Measurements from ENCODE around the gene PWP1. TPM values are rescaled to one million over a fixed set of nuclear protein-coding genes. Genes with fewer than 3 reads are reported as not detected.

PWP1 gene
- 10 to 100 TPM; 18.4 to 31.8 (median 22.4) TPM for total RNA-seq
- long read RNA-seq, donor 1, transcript PWP1-201 (15 exons, 2,621 nt): major isoform, 43 of 51 reads
- long read RNA-seq, donor 1, partial matches to known transcripts: 5 of 51 reads
- long read RNA-seq, donor 1, other reads (novel, unspliced or antisense): 3 of 51 reads
- long read RNA-seq, donor 2, partial matches to known transcripts: 20 of 24 reads
- long read RNA-seq, donor 2, other reads (novel, unspliced or antisense): 3 of 24 reads

- DNase-seq (peak; percentile 96 to 99 (median 97)), ATAC-seq (peak; percentile 98)
- peaks cover 17% of the 10 kb centered on the region for H3K4me1 ChIP-seq (ENCODE audit: low read depth)
- no peaks in the 10 kb centered on the region for H3K36me3 ChIP-seq (ENCODE audit: low read depth)
- H3K9me3 ChIP-seq: no peaks in the 10 kb centered on the region
- peak within 1 kb of the TSS; percentile 59 for H3K4me3 ChIP-seq
- TF ChIP-seq CTCF (IDR thresholded peaks at IDR 0.05): peak; percentile 12
- intact Hi-C loops (cut with DNase I, micrococcal nuclease): no loop called here
Observed at GRCh38 chr12:107685360-107686248, at the start of gene PWP1. Gene PWP1, plus strand, starts transcription at chr12:107685799. Its CDS starts 101 bp downstream, at chr12:107685900.

- Histone ChIP-seq H3K4me3 (no peak overlapping the region), H3K4me1 (ENCODE audit: low read depth) (no peaks in the 10 kb centered on the region), H3K36me3 (ENCODE audit: low read depth) (no peaks in the 10 kb centered on the region), H3K9me3 (no peaks in the 10 kb centered on the region)
- ATAC-seq: no peak
- intact Hi-C loops (cut with DNase I, micrococcal nuclease): no loop called here
- no peak for TF ChIP-seq CTCF (IDR thresholded peaks at IDR 0.05)
- DNase-seq: no peak
Observed at GRCh38 chr12:107641154-107641553, 44.4 kb upstream of the PWP1 start.

- Histone ChIP-seq H3K9me3 (no peaks in the 10 kb centered on the region), H3K36me3 (ENCODE audit: low read depth) (no peaks in the 10 kb centered on the region), H3K4me3 (no peak overlapping the region), H3K4me1 (ENCODE audit: low read depth) (no peaks in the 10 kb centered on the region)
- intact Hi-C loops (cut with DNase I, micrococcal nuclease): no loop called here
- ATAC-seq (no peak), DNase-seq (no peak)
- no peak for TF ChIP-seq CTCF (IDR thresholded peaks at IDR 0.05)
Observed at GRCh38 chr12:107642240-107642639, 43.4 kb upstream of the PWP1 start.

- no peaks in the 10 kb centered on the region for H3K9me3 ChIP-seq
- no peak for ATAC-seq
- DNase-seq: no peak
- H3K36me3 ChIP-seq (ENCODE audit: low read depth): no peaks in the 10 kb centered on the region
- TF ChIP-seq CTCF (IDR thresholded peaks at IDR 0.05): no peak
- no peaks in the 10 kb centered on the region for H3K4me1 ChIP-seq (ENCODE audit: low read depth)
- no peak overlapping the region for H3K4me3 ChIP-seq
- intact Hi-C loops (cut with DNase I, micrococcal nuclease): no loop called here
Observed at GRCh38 chr12:107645630-107646333, 39.8 kb upstream of the PWP1 start.

- H3K4me3 ChIP-seq: no peak overlapping the region
- no peak for ATAC-seq
- intact Hi-C loops (cut with DNase I, micrococcal nuclease): no loop called here
- no peak for TF ChIP-seq CTCF (IDR thresholded peaks at IDR 0.05)
- no peak for DNase-seq
- no peaks in the 10 kb centered on the region for H3K36me3 ChIP-seq (ENCODE audit: low read depth)
- no peaks in the 10 kb centered on the region for H3K4me1 ChIP-seq (ENCODE audit: low read depth)
- H3K9me3 ChIP-seq: no peaks in the 10 kb centered on the region
Observed at GRCh38 chr12:107646436-107646835, 39.2 kb upstream of the PWP1 start.

All from mucosa of descending colon (tissue), 3 donors.